Panc1 (cell line): Measurements from ENCODE around the gene MGAT5B. TPM values are rescaled to one million over a fixed set of nuclear protein-coding genes. Genes with fewer than 3 reads are reported as not detected.

Experiments
- ATAC-seq: fragments of 200-7000 bp; cut with Tn5 transposase; 2 replicates; pipeline ENCODE4 v1.9.1; 2020; ENCODE audit warnings: mild to moderate bottlenecking, moderate library complexity
- BruUV-seq: library from RNA; stranded (reverse); fragments of 400-500 nt; replicated peaks from 2 replicates; lab custom pipeline; 2021; lab: Mats Ljungman, UMichigan
- CTCF ChIA-PET: fragments of 300-600 bp; sonication (Branson Sonifier 250); formaldehyde crosslinking; loops from one replicate; lab custom pipeline; 2022; ENCODE audit warnings: antibody characterized with exemption; lab: Charles Lee
- POLR2A ChIA-PET: fragments of 300-600 bp; sonication (Branson Sonifier 250); formaldehyde crosslinking; loops from one replicate; lab custom pipeline; 2022; ENCODE audit warnings: antibody characterized with exemption; lab: Charles Lee
- DNase-seq: peaks from one replicate; pipeline ENCODE4 v3.0.0-alpha.2; 2010; ENCODE audit warnings: low read depth, low spot score
- H3K27ac ChIP-seq: 2 replicates; pipeline ENCODE4 v1.5.1; 2011; ENCODE audit warnings: mild to moderate bottlenecking, low read length, inconsistent platforms
- H3K27me3 ChIP-seq: fragments of 200-500 bp; sonication (Bioruptor generic); 2 replicates; pipeline ENCODE4 v1.6.0; 2014; ENCODE audit warnings: low read length, inconsistent platforms; ENCODE audit not compliant: control insufficient read depth, insufficient read depth
- H3K36me3 ChIP-seq: fragments of 200-500 bp; sonication (Bioruptor generic); 2 replicates; pipeline ENCODE4 v1.5.1; 2014; ENCODE audit warnings: inconsistent platforms, mild to moderate bottlenecking, low read length, moderate library complexity; ENCODE audit not compliant: control insufficient read depth, insufficient read depth
- H3K4me1 ChIP-seq: 2 replicates; pipeline ENCODE4 v1.5.1; 2011; ENCODE audit warnings: inconsistent platforms, mild to moderate bottlenecking, low read length, moderate library complexity; ENCODE audit not compliant: control insufficient read depth, insufficient read depth
- H3K4me3 ChIP-seq, 2 experiments: 2 replicates each; pipeline ENCODE4 v1.5.1; 2011 to 2012; ENCODE audit warnings: low read depth in 2 of 2, low read length in 2 of 2, mild to moderate bottlenecking in 2 of 2, inconsistent platforms in 1 of 2, moderate library complexity in 1 of 2
- H3K9me3 ChIP-seq: fragments of 200-500 bp; sonication (Bioruptor generic); 2 replicates; pipeline ENCODE4 v1.5.1; 2014; ENCODE audit warnings: low read depth, mild to moderate bottlenecking, inconsistent platforms, low read length, moderate library complexity; ENCODE audit not compliant: control insufficient read depth, insufficient read depth
- POLR2AphosphoS5 ChIP-seq: IDR thresholded peaks from 2 replicates; pipeline ENCODE4 v1.6.1; 2012; ENCODE audit warnings: mild to moderate bottlenecking, low read depth, low read length, moderate library complexity
- SIN3A ChIP-seq: IDR thresholded peaks from 2 replicates; pipeline ENCODE4 v1.6.1; 2012; ENCODE audit warnings: low read depth, mild to moderate bottlenecking, low read length, moderate library complexity, borderline replicate concordance; ENCODE audit not compliant: insufficient read depth
- TCF7L2 ChIP-seq: IDR thresholded peaks from 2 replicates; pipeline ENCODE4 v1.6.1; 2011; ENCODE audit warnings: mild to moderate bottlenecking, low read depth, low read length, inconsistent platforms
- in situ Hi-C: cut with HindIII; loops from 2 replicates; pipeline ENCODE4 v1.10.0; 2016; ENCODE audit warnings: low sequenced_read_pairs, low pct_unique_long_range_greater_than_20kb
- intact Hi-C: fragments of 100-400 bp; cut with micrococcal nuclease; formaldehyde crosslinking; loops from one replicate; pipeline ENCODE4 v1.10.0; 2022; ENCODE audit not compliant: unreplicated experiment
- total RNA-seq: library from RNA; stranded (reverse); gene quantifications from one replicate; pipeline ENCODE4 v1.2.1, GENCODE V29; 2021; ENCODE audit not compliant: unreplicated experiment
- TF ChIP-seq, protein P1 (sequence below), 2 experiments: IDR thresholded peaks; 2 replicates each; pipeline ENCODE4 v1.6.1; 2011 to 2012; ENCODE audit warnings: low read depth in 2 of 2, control low read depth in 1 of 2, low read length in 1 of 2, mild to moderate bottlenecking in 1 of 2, moderate library complexity in 1 of 2; ENCODE audit not compliant: insufficient read depth in 1 of 2
- TF ChIP-seq, protein P2 (sequence below): fragments of 450-650 bp; IDR thresholded peaks from 2 replicates; pipeline ENCODE4 v1.5.1; 2017; ENCODE audit warnings: mild to moderate bottlenecking

The MGAT5B gene
- total RNA-seq, 1 experiment from 2014 or later = 34.9 TPM

DNA sequence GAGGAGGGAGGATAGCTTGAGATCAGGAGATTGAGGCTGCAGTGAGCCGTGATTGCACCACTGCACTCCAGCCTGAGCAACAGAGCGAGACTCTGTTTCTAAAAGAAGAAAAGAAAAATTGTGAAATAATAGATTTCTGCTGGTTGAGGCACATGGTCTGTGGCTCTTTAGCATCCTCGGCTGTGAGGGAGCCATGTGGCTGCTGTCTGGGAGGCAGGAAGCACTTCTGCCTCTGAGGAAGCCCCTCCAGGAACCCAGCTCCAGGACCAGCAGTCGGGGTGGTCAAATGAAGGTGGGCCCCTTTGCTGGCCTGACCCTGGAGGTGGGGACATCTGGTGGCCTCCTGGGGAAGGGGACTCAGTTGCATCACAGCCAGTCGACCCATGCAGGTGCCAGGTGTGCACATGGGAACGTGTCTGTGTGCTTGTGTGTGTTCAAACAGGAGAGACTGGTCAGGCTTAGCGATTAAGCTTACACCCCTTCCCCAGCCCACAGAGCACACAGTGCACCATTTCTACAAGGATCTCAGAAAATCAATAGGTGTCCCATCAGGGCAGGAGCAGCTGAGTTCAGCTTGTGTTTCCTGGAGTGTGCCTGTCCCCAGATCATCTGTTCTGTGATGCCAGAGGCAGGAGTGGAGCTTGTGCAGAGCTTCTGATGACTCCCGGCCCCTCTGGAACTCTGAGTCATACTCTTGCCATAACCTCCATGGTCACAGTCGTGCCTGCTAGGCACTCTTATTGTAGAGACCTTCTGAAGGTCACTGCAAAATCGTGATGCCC lies 24.3 kb upstream of the MGAT5B start:
- Histone ChIP-seq H3K27me3 (peaks cover 2% of the 10 kb centered on the region; the same call in 1 of the 2 replicates), H3K4me1 (peaks cover 6% of the 10 kb centered on the region; the same call in 1 of the 2 replicates), H3K9me3 (no peaks in the 10 kb centered on the region), H3K4me3 (no peak overlapping the region), H3K27ac (no peak overlapping the region), H3K36me3 (no peaks in the 10 kb centered on the region)
- ChIA-PET POLR2A (no interaction called here), CTCF (interaction anchor here (0.6 kb wide), 1 partner anchor 9 kb away, joined by 5 read pairs; no protein-coding TSS in a partner anchor)
- intact Hi-C loops (no loop called here), in situ Hi-C loops (no loop called here)
- DNase-seq (no peak), ATAC-seq (peak; percentile 27)
- BruUV-seq = no TSS peak
- TF ChIP-seq TCF7L2 = no peak
- TF ChIP-seq, protein P1, sequence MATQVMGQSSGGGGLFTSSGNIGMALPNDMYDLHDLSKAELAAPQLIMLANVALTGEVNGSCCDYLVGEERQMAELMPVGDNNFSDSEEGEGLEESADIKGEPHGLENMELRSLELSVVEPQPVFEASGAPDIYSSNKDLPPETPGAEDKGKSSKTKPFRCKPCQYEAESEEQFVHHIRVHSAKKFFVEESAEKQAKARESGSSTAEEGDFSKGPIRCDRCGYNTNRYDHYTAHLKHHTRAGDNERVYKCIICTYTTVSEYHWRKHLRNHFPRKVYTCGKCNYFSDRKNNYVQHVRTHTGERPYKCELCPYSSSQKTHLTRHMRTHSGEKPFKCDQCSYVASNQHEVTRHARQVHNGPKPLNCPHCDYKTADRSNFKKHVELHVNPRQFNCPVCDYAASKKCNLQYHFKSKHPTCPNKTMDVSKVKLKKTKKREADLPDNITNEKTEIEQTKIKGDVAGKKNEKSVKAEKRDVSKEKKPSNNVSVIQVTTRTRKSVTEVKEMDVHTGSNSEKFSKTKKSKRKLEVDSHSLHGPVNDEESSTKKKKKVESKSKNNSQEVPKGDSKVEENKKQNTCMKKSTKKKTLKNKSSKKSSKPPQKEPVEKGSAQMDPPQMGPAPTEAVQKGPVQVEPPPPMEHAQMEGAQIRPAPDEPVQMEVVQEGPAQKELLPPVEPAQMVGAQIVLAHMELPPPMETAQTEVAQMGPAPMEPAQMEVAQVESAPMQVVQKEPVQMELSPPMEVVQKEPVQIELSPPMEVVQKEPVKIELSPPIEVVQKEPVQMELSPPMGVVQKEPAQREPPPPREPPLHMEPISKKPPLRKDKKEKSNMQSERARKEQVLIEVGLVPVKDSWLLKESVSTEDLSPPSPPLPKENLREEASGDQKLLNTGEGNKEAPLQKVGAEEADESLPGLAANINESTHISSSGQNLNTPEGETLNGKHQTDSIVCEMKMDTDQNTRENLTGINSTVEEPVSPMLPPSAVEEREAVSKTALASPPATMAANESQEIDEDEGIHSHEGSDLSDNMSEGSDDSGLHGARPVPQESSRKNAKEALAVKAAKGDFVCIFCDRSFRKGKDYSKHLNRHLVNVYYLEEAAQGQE (IDR thresholded peaks at IDR 0.05; ENCODE audit: insufficient read depth in 1 of 2, low read depth in 2 of 2, low read length in 1 of 2) = no peak
- TF ChIP-seq, protein P2, sequence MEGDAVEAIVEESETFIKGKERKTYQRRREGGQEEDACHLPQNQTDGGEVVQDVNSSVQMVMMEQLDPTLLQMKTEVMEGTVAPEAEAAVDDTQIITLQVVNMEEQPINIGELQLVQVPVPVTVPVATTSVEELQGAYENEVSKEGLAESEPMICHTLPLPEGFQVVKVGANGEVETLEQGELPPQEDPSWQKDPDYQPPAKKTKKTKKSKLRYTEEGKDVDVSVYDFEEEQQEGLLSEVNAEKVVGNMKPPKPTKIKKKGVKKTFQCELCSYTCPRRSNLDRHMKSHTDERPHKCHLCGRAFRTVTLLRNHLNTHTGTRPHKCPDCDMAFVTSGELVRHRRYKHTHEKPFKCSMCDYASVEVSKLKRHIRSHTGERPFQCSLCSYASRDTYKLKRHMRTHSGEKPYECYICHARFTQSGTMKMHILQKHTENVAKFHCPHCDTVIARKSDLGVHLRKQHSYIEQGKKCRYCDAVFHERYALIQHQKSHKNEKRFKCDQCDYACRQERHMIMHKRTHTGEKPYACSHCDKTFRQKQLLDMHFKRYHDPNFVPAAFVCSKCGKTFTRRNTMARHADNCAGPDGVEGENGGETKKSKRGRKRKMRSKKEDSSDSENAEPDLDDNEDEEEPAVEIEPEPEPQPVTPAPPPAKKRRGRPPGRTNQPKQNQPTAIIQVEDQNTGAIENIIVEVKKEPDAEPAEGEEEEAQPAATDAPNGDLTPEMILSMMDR = no peak
- no peak for TF ChIP-seq POLR2AphosphoS5
- no peak for TF ChIP-seq SIN3A

DNA sequence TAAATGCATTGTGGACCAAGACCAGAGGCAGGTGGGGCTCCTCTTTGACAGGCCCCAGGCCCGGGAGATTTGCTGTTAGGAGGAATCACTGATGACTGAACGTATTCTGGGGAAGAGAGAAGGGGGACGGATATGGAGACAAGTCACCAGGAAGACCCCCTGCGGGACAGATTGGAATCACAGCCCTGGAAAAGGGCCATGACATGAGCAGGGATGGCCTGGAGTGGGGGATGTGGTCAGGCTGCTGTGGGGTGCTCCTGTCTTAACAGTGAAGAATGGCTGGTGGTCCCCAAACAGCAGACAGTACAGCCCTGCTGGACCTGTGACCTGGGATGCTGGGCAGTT lies 23.7 kb upstream of the MGAT5B start:
- Histone ChIP-seq H3K4me1 (peaks cover 6% of the 10 kb centered on the region; the same call in 1 of the 2 replicates), H3K27ac (no peak overlapping the region), H3K27me3 (peaks cover 2% of the 10 kb centered on the region; the same call in 1 of the 2 replicates), H3K36me3 (no peaks in the 10 kb centered on the region), H3K4me3 (no peak overlapping the region), H3K9me3 (no peaks in the 10 kb centered on the region)
- ChIA-PET POLR2A (no interaction called here), CTCF (no interaction called here)
- ATAC-seq (no peak), DNase-seq (no peak)
- no TSS peak for BruUV-seq
- in situ Hi-C loops (no loop called here), intact Hi-C loops (no loop called here)
- TF ChIP-seq POLR2AphosphoS5 (no peak), SIN3A (no peak), TCF7L2 (no peak)
- TF ChIP-seq, protein P2 = no peak
- TF ChIP-seq, protein P1 (IDR thresholded peaks at IDR 0.05; ENCODE audit: insufficient read depth in 1 of 2, low read depth in 2 of 2, low read length in 1 of 2) = no peak
